Hematopoietic multipotent progenitor cell treated with erythropoietin and hydrocortisone succinate and interleukin-3 and kit ligand, for 17 days (in vitro differentiated cells): ENCODE measurements around the gene SORCS2.

Experiments used
- DNase-seq: peaks from one replicate; pipeline ENCODE4 v3.0.0-alpha.2; 2015; ENCODE audit warnings: low spot score

The SORCS2 gene

GRCh38 chr4:7766661-7767345 is 574.5 kb downstream of the SORCS2 start:
- no peak for DNase-seq

- no peak for DNase-seq
Measured at GRCh38 chr4:7767526-7767925, 575.2 kb downstream of the SORCS2 start.

- DNase-seq: no peak
Measured at GRCh38 chr4:7767966-7768365, 575.6 kb downstream of the SORCS2 start.

- no peak for DNase-seq
Measured at GRCh38 chr4:7768736-7769135, 576.4 kb downstream of the SORCS2 start.

- no peak for DNase-seq
Measured at GRCh38 chr4:7769396-7770223, 577.3 kb downstream of the SORCS2 start.

- DNase-seq: no peak
Measured at GRCh38 chr4:7770224-7771050, 578.1 kb downstream of the SORCS2 start.

GRCh38 chr4:7771056-7771455 is 578.7 kb downstream of the SORCS2 start:
- no peak for DNase-seq

- DNase-seq: no peak
Measured at GRCh38 chr4:7771541-7772507, 579.5 kb downstream of the SORCS2 start.

GRCh38 chr4:7772711-7773385 is 580.5 kb downstream of the SORCS2 start:
- no peak for DNase-seq

GRCh38 chr4:7773401-7774180 is 581.3 kb downstream of the SORCS2 start:
- DNase-seq: no peak

- DNase-seq: no peak
Measured at GRCh38 chr4:7774301-7775294, 582.3 kb downstream of the SORCS2 start.

GRCh38 chr4:7775396-7775795 is 583.1 kb downstream of the SORCS2 start:
- DNase-seq: no peak

GRCh38 chr4:7777017-7777710 is 584.8 kb downstream of the SORCS2 start:
- no peak for DNase-seq

- no peak for DNase-seq
Measured at GRCh38 chr4:7777871-7778509, 585.7 kb downstream of the SORCS2 start.

- DNase-seq: no peak
Measured at GRCh38 chr4:7778510-7779431, 586.4 kb downstream of the SORCS2 start.

- no peak for DNase-seq
Measured at GRCh38 chr4:7779432-7779768, 587.1 kb downstream of the SORCS2 start.
